ENCODE results near the gene BYSL. TPM values are rescaled to one million over a fixed set of nuclear protein-coding genes. Genes with fewer than 3 reads are reported as not detected.

Gene BYSL
- total RNA-seq, 3 donors from 2014 or later, result 7.7 to 8.8 (median 8.6) TPM

DNA sequence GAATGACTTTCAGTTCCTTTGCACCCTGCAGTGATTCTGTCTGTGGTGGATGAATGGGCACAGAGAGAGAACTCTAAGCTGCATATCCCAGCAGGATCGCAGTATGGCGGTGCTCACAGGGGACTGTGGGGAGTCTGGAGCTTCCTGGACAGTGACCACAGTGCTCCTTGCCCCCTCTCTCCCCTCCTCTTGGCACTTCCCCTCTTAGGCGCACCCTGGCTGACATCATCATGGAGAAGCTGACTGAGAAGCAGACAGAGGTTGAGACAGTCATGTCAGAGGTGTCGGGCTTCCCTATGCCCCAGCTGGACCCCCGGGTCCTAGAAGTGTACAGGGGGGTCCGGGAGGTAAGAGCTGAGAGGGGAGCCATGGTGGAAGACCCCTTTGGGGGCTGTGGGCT is 8.6 kb downstream of the BYSL start:
- no peak for TF ChIP-seq POLR2AphosphoS5 (IDR thresholded peaks at IDR 0.05)
- TF ChIP-seq, protein P1, sequence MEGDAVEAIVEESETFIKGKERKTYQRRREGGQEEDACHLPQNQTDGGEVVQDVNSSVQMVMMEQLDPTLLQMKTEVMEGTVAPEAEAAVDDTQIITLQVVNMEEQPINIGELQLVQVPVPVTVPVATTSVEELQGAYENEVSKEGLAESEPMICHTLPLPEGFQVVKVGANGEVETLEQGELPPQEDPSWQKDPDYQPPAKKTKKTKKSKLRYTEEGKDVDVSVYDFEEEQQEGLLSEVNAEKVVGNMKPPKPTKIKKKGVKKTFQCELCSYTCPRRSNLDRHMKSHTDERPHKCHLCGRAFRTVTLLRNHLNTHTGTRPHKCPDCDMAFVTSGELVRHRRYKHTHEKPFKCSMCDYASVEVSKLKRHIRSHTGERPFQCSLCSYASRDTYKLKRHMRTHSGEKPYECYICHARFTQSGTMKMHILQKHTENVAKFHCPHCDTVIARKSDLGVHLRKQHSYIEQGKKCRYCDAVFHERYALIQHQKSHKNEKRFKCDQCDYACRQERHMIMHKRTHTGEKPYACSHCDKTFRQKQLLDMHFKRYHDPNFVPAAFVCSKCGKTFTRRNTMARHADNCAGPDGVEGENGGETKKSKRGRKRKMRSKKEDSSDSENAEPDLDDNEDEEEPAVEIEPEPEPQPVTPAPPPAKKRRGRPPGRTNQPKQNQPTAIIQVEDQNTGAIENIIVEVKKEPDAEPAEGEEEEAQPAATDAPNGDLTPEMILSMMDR (IDR thresholded peaks at IDR 0.05), result no peak
- no peak for TF ChIP-seq POLR2A (IDR thresholded peaks at IDR 0.05)
- Histone ChIP-seq H3K4me3 (no peak overlapping the region), H3K9me3 (no peaks in the 10 kb centered on the region), H3K27me3 (no peaks in the 10 kb centered on the region), H3K27ac (no peak overlapping the region), H3K4me1 (no peaks in the 10 kb centered on the region), H3K36me3 (peaks cover 4% of the 10 kb centered on the region)
- intact Hi-C loops (cut with DNase I; ENCODE audit: low total_unique reads), result loop anchor here (10.0 kb wide), 3 partner anchors 115 to 1055 kb away; partner anchors contain the start of genes PPP2R5D, PRICKLE4 and TOMM6
- DNase-seq (ENCODE audit: low spot score in 2 of 2), result no peak

DNA sequence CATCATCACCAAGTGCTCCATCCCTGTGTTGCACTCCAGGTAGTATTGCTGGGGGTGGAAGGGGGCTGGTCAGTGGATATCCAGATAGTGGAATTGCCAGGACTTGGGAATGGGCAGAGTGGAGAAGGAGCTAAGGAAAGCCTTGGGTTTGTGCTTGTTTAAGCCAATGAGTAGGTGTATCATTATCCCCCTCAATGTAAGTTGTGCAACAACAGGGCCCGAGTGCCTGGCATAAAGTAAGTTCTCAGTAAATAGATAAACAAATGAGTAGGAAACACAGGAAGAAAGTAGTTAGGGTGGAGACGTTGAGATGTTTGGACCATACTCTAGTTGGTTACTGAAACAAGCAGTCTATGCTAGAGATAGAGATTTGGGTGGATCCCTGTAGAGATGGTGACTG is 10.5 kb downstream of the BYSL start:
- H3K4me3 ChIP-seq, result no peak overlapping the region
- TF ChIP-seq POLR2A (IDR thresholded peaks at IDR 0.05) (no peak), POLR2AphosphoS5 (IDR thresholded peaks at IDR 0.05) (no peak)
- TF ChIP-seq, protein P1 (IDR thresholded peaks at IDR 0.05), result no peak
- no peak overlapping the region for H3K27ac ChIP-seq
- H3K9me3 ChIP-seq, result no peaks in the 10 kb centered on the region
- peaks cover 9% of the 10 kb centered on the region for H3K36me3 ChIP-seq
- intact Hi-C loops (cut with DNase I; ENCODE audit: low total_unique reads), result loop anchor here (10.0 kb wide), 2 partner anchors 147 to 1053 kb away; partner anchors contain the start of genes PPP2R5D, PRICKLE4 and TOMM6
- DNase-seq (ENCODE audit: low spot score in 2 of 2), result no peak
- no peaks in the 10 kb centered on the region for H3K27me3 ChIP-seq
- H3K4me1 ChIP-seq, result no peaks in the 10 kb centered on the region

- H3K27ac ChIP-seq, result no peak overlapping the region
- DNase-seq (ENCODE audit: low spot score in 2 of 2), result no peak
- intact Hi-C loops (cut with DNase I; ENCODE audit: low total_unique reads), result loop anchor here (10.0 kb wide), 2 partner anchors 148 to 1052 kb away; partner anchors contain the start of genes PPP2R5D, PRICKLE4 and TOMM6
- no peak overlapping the region for H3K4me3 ChIP-seq
- peaks cover 9% of the 10 kb centered on the region for H3K36me3 ChIP-seq
- no peaks in the 10 kb centered on the region for H3K27me3 ChIP-seq
- H3K4me1 ChIP-seq, result no peaks in the 10 kb centered on the region
- TF ChIP-seq, protein P1 (IDR thresholded peaks at IDR 0.05), result no peak
- TF ChIP-seq POLR2AphosphoS5 (IDR thresholded peaks at IDR 0.05) (no peak), POLR2A (IDR thresholded peaks at IDR 0.05) (no peak)
- no peaks in the 10 kb centered on the region for H3K9me3 ChIP-seq
Observed at GRCh38 chr6:41932378-41932777, 11.1 kb downstream of the BYSL start.

- Histone ChIP-seq H3K27ac (no peak overlapping the region), H3K4me3 (no peak overlapping the region), H3K27me3 (no peaks in the 10 kb centered on the region), H3K4me1 (peaks cover 7% of the 10 kb centered on the region in 2 donors), H3K9me3 (no peaks in the 10 kb centered on the region), H3K36me3 (peaks cover 9% of the 10 kb centered on the region)
- TF ChIP-seq, protein P1 (IDR thresholded peaks at IDR 0.05), result no peak
- no peak for TF ChIP-seq POLR2AphosphoS5 (IDR thresholded peaks at IDR 0.05)
- TF ChIP-seq POLR2A (IDR thresholded peaks at IDR 0.05), result no peak
- intact Hi-C loops (cut with DNase I; ENCODE audit: low total_unique reads), result loop anchor here (10.0 kb wide), 2 partner anchors 150 to 1050 kb away; partner anchors contain the start of genes PPP2R5D, PRICKLE4 and TOMM6
- DNase-seq (ENCODE audit: low spot score in 2 of 2), result no peak
Observed at GRCh38 chr6:41934278-41935192, 13.2 kb downstream of the BYSL start.

GRCh38 chr6:41935193-41935574 is 13.9 kb downstream of the BYSL start:
- DNase-seq (ENCODE audit: low spot score in 2 of 2), result no peak
- Histone ChIP-seq H3K36me3 (peaks cover 9% of the 10 kb centered on the region), H3K4me1 (peaks cover 13 to 14% of the 10 kb centered on the region in 2 donors), H3K9me3 (no peaks in the 10 kb centered on the region), H3K27me3 (no peaks in the 10 kb centered on the region), H3K27ac (no peak overlapping the region), H3K4me3 (no peak overlapping the region)
- intact Hi-C loops (cut with DNase I; ENCODE audit: low total_unique reads), result loop anchor here (10.0 kb wide), 2 partner anchors 150 to 1050 kb away; partner anchors contain the start of genes PPP2R5D, PRICKLE4 and TOMM6
- no peak for TF ChIP-seq POLR2AphosphoS5 (IDR thresholded peaks at IDR 0.05)
- no peak for TF ChIP-seq POLR2A (IDR thresholded peaks at IDR 0.05)
- TF ChIP-seq, protein P1 (IDR thresholded peaks at IDR 0.05), result no peak

Data from breast epithelium (tissue), 4 donors.